Gastroesophageal sphincter (tissue), 3 donors: ENCODE measurements around the gene PRMT2.

Source experiments
- POLR2A ChIP-seq, 2 donors: fragments of 450-650 bp; IDR thresholded peaks; one replicate each; pipeline ENCODE4 v1.6.1; 2017; ENCODE audit warnings: antibody characterized with exemption in 2 of 2, mild to moderate bottlenecking in 2 of 2, moderate library complexity in 1 of 2
- POLR2AphosphoS5 ChIP-seq: sonication (generic); formaldehyde crosslinking; IDR thresholded peaks from one replicate; pipeline ENCODE4 v1.6.1; 2017; ENCODE audit warnings: antibody characterized with exemption
- TF ChIP-seq, protein P1 (sequence below), 4 experiments: fragments of 200-600 bp in 2 of 4; fragments of 450-650 bp in 2 of 4; sonication (generic) in 1 of 4; IDR thresholded peaks; one replicate each; pipeline ENCODE4 v1.5.1; 2017 to 2019; ENCODE audit warnings: antibody characterized with exemption in 4 of 4, mild to moderate bottlenecking in 2 of 4, moderate library complexity in 2 of 4

DNA sequence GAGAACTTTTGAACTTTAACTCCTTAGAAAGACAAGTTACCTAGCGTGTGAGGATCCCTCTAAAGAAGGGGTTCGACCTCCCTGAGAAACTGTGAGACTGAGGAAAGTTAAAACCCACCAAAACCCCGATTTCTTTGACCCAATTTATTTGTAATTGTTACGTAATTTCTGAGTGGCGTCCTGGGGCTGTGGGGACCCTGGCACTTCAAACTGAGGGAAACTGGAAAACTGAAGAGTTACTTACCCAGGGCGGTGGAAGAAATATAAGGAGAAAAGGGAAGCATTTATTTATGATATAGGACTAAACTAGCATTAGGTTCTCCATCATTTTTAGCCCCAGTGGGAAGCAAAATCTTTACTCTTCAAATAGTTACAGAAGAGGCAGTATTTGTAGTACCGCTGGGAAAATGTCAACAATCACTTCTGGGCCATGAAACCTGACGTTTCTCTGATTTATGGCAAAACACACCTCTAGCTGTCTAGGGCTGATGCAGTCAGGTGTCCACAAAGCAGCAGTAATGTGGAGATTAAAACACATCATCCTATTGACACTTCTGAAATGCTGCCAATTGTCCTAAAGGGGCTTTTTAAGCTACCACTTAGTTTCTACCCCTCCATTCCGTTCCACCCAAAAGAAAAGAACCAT is 31.0 kb upstream of the PRMT2 start:
- TF ChIP-seq, protein P1, sequence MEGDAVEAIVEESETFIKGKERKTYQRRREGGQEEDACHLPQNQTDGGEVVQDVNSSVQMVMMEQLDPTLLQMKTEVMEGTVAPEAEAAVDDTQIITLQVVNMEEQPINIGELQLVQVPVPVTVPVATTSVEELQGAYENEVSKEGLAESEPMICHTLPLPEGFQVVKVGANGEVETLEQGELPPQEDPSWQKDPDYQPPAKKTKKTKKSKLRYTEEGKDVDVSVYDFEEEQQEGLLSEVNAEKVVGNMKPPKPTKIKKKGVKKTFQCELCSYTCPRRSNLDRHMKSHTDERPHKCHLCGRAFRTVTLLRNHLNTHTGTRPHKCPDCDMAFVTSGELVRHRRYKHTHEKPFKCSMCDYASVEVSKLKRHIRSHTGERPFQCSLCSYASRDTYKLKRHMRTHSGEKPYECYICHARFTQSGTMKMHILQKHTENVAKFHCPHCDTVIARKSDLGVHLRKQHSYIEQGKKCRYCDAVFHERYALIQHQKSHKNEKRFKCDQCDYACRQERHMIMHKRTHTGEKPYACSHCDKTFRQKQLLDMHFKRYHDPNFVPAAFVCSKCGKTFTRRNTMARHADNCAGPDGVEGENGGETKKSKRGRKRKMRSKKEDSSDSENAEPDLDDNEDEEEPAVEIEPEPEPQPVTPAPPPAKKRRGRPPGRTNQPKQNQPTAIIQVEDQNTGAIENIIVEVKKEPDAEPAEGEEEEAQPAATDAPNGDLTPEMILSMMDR (IDR thresholded peaks at IDR 0.05) = no peak
- TF ChIP-seq POLR2A (IDR thresholded peaks at IDR 0.05) (no peak), POLR2AphosphoS5 (no peak)
